GM12892 (cell line): ENCODE results near the gene PRRG4.
"Not testable (repeated sequence)": the region's sequence is repeated elsewhere in the genome, so short reads cannot be mapped to it uniquely, and the experiment has no call there.

Source experiments
- DNase-seq: peaks from one replicate; pipeline ENCODE4 v3.0.0; 2011; ENCODE audit not compliant: insufficient read length
- FAIRE-seq: peaks from 2 replicates; lab custom pipeline; 2011; peaks lifted over from hg19 to GRCh38; lab: Jason Lieb, UNC
- POLR2A ChIP-seq: IDR thresholded peaks from 2 replicates; pipeline ENCODE4 v1.6.1; 2011; ENCODE audit warnings: low read depth, low read length, control low read depth
- POLR2AphosphoS5 ChIP-seq: IDR thresholded peaks from 2 replicates; pipeline ENCODE4 v1.6.1; 2011; ENCODE audit warnings: low read depth, low read length, control low read depth
- TAF1 ChIP-seq: IDR thresholded peaks from 2 replicates; pipeline ENCODE4 v1.6.1; 2011; ENCODE audit warnings: low read depth, mild to moderate bottlenecking, control low read depth, low read length, borderline replicate concordance

Gene PRRG4

DNA sequence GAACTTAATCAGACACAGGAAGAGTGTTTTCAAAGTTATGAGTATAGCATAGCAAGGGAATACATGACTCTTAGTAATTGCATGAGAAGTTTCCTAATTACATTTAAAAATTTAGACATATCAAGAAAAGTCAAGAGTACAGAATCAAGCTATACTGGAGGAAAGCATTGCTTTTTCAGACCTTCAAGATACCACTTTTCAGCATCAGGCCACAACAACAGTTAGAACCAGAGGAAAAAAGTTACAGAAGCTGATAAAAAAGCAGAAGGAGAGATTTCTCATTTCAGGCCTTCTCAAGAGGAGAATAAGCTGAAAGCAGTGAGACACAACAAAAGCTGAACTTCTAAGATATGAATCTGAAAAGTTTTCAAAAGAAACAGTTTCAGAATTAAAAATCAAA lies 34.8 kb downstream of the PRRG4 start:
- DNase-seq (no peak), FAIRE-seq (no peak)
- TF ChIP-seq TAF1 (no peak), POLR2A (no peak), POLR2AphosphoS5 (no peak)

DNA sequence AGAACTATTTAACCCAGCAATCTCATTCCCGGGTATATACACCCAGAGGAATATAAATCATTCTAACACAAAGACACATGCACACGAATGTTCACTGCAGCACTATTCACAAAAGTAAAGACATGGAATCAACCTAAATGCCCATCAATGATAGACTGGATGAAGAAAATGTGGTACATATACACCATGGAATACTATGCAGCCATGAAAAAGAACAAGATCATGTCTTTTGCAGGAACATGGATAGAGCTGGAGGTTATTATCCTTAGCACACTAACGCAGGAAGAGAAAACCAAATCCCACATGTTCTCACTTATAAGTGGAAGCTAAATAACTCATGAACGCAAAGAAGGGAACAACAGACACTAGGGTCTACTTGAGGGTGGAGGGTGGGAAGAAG lies 39.0 kb downstream of the PRRG4 start:
- not testable (repeated sequence) for DNase-seq, FAIRE-seq

DNA sequence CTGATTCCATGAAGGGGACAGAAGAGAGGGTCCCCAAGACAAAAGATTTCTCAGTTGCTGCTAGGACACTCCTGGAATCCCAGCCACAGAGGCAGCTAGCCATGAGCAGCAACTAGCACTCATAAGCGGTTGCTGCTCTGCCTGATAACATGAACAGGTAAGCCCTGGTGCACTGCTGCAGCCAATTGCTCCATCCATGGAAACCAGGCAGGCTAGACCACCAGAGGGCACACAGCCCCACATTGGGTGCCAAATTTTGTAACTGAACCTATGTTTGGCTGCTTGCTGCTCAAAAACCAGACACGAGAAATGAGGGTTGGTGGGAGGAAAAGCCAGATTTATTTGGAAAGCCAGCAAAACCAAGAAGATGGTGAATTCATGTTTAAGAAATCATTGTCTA lies 40.9 kb downstream of the PRRG4 start:
- TF ChIP-seq TAF1 (no peak), POLR2A (no peak), POLR2AphosphoS5 (no peak)
- DNase-seq (no peak), FAIRE-seq (peak; percentile 68)

DNA sequence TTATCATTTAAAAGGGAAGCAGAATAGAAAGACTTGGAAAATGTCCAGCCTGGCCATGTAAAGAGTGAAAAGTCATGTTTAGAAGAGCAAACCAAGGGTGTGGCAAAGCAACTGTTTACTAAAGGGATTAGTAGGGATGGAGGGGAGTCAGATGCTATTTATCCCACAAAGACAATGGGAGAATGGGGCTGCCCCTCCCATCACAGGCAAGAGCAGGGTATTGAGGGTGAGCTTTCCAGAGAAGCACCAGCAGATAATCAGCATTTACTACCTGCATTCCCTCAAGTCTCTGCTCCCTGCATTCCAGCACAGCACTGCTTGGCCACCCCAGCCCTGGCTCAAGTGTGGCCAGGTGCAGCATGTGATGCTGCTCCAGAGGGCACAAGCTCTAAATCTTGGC lies 44.4 kb downstream of the PRRG4 start:
- FAIRE-seq (no peak), DNase-seq (no peak)
- TF ChIP-seq POLR2A (no peak), TAF1 (no peak), POLR2AphosphoS5 (no peak)

DNA sequence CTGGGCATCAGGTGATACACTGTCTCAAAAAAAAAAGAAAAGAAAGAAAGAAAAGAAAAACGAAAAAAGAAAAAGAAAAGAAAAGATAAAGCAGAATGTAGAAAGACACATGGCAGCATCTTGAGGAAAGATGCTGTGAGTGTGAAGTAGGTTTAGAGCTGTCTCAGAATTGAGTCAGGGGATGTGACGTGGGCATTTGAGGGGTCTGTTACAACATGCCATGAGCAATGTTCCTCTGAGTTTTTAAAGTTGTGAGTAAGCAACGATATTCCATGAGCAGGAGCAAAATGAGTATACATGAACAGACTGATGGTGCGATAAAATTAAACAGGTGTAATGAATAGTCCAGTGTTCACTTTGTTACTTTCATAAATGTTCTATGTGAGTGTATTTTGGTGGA lies 51.6 kb downstream of the PRRG4 start:
- FAIRE-seq (no peak), DNase-seq (no peak)
- TF ChIP-seq POLR2A = no peak
- TF ChIP-seq TAF1 = no peak
- TF ChIP-seq POLR2AphosphoS5 = no peak

DNA sequence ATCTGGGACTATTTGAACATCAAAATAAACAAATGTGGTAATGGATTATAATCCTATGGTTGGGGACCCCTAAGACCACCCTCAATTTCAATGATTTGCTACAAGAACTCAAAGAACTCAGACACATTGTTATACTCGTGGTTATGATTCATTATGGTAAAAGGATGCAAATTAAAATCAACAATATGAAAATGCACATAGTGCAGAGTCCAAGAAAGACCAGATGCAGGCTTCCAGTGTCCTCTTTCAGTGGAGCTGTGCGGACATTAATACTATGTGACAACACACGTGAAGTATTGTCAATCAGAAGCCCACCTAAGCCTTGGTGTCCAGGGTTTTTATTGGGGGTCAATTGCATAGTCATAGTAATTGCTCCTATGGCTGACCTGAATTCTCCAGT lies 53.7 kb downstream of the PRRG4 start:
- TF ChIP-seq POLR2A = no peak
- no peak for TF ChIP-seq TAF1
- TF ChIP-seq POLR2AphosphoS5 = no peak
- FAIRE-seq (no peak), DNase-seq (no peak)

DNA sequence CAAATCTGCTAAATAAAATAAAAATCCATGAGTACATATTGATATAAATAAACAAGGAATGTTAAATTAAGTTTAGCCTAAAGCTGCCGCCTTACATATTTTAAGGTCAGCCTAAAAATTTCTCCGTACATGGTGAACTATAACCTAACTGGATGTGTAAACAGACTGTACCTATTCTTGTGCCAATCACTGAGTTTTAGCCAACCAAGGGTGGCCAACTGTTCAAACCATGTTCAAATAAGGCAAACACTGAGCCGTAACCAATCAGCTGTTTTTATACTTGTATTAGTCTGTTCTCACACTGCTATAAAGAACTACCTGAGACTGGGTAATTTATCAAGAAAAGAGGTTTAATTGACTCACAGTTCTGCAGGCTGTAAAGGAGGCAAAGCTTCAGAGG lies 54.3 kb downstream of the PRRG4 start:
- FAIRE-seq (no peak), DNase-seq (no peak)
- TF ChIP-seq TAF1 (no peak), POLR2AphosphoS5 (no peak), POLR2A (no peak)

DNA sequence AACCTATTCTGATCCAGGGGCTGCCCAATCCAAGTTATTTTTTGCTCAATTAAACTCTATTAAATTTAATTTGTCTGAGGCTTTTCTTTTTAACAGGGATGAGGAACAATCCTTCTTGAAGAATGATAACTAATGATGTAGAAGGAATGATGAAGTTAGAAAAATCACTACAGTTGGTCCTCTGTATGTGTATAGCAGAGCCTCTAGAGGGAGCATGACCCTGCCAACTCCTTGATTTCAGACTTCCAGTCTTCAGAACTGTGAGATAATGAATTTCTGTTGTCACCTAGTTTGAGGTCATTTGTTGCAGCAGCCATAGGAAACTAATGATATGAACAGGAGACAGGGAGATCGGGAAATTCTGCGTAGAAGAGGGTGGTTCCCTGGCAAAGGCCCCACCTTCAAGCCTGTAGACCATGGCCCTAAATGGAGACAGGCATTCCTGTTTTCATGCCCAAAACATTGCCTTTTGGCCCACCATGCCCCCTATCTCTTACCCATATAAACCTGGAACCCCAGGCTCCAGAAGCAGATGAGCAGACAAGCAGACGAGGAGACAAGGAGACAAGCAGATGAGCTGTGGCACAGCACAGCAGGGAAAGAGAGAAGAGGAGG lies 55.1 kb downstream of the PRRG4 start:
- peak; percentile 61 for FAIRE-seq

DNA sequence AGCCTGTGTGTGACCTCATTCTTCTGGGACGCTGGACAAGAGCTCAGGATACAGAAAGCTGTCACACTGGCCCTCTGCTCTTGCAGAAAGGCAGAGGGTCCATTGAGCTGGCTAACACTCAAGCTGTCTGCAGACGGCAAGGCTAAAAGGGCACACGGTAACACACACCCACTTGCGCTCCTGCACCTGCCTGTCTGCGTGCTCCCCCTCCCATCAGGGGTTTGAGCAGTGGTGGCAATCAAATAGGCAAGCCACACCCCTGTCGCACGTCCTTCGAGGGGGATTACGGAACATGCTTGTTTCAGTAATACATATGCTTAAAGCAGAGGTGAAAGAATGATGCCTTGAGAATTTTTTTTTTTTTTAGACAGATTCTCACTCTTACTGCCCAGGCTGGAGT lies 55.8 kb downstream of the PRRG4 start:
- no peak for DNase-seq

More for the DNA sequence above, 55.1 kb downstream of the PRRG4 start:
- TF ChIP-seq POLR2AphosphoS5 (no peak), TAF1 (no peak), POLR2A (no peak)
- no peak for DNase-seq

DNA sequence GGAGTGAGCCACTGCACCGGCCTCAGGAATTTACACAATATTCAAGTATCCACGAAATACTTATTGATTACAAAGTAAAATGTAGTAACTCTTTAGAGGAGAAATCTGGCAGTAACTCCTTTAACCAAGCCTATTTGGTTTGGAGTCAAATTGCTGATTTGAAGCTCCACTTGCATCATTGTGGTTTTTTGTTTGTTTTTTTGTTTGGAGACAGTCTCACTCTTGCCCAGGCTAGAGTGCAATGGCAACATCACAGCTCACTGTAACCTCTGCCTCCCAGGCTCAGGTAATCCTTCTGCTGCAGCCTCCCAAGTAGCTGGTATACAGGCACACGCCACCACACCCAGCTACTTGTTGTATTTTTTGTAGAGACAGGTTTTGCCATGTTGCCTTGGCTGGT lies 56.5 kb downstream of the PRRG4 start:
- DNase-seq (no peak), FAIRE-seq (no peak)
- no peak for TF ChIP-seq TAF1
- TF ChIP-seq POLR2AphosphoS5 = no peak
- no peak for TF ChIP-seq POLR2A

More for the DNA sequence above, 55.8 kb downstream of the PRRG4 start:
- no peak for TF ChIP-seq POLR2AphosphoS5
- TF ChIP-seq TAF1 = no peak
- no peak for TF ChIP-seq POLR2A
- FAIRE-seq = no peak

DNA sequence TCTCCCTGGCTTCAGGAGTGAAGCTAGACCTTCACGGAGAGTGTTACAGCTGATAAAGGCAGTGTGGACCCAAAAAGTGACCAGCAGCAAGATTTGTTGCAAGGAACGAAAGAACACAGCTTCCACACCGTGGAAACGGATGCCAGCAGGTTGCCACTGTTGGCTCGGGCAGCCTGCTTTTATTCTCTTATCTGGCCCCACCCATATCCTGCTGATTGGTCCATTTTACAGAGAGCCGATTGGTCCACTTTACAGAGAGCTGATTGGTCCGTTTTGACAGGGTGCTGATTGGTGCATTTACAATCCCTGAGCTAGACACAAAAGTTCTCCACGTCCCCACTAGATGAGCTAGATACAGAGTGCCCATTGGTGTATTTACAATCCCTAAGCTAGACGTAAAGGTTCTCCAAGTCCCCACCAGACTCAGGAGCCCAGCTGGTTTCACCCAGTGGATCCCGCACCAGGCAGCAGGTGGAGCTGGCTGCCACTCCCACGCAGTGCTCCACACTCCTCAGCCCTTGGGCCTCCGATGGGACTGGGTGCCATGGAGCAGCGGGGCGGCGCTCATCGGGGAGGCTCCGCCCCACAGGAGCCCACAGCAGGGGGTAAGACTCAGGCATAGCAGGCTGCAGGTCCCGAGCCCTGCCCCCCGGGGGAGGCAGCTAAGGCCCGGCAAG lies 58.1 kb downstream of the PRRG4 start:
- FAIRE-seq = not testable (repeated sequence)

DNA sequence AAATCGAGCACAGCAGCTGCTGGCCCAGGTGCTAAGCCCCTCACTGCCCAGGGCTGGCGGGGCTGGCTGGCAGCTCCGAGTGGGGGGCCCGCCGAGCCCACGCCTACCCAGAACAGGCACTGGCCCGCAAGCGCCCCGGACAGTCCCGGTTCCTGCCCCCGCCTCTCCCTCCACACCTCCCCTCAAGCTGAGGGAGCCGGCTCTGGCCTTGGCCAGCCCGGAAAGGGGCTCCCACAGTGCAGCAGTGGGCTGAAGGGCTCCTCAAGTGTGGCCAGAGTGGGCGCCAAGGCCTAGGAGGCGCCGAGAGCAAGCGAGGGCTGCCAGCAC lies 58.6 kb downstream of the PRRG4 start:
- FAIRE-seq, DNase-seq: not testable (repeated sequence)

More for the DNA sequence above, 58.1 kb downstream of the PRRG4 start:
- not testable (repeated sequence) for DNase-seq

DNA sequence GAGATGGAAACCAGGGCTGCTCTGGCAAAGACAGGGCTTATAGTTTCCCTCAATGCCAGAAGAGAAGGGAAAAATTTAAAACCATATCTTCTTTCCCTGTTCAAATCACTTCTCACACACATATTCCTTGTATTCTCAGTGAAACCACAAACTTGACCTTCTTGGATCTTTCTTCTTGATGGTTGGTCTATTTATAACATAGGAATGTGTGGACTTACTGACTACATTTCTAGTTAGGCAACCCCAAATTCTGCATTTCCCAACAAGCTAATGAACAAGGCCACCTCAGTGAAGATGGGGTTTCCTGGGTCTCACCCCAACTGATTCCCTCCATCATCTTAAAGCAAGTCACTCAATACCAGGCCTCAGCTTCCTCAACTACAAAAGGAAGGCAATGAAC lies 59.1 kb downstream of the PRRG4 start:
- FAIRE-seq = no peak
- TF ChIP-seq TAF1 (no peak), POLR2AphosphoS5 (no peak), POLR2A (no peak)

More for the DNA sequence above, 59.1 kb downstream of the PRRG4 start:
- no peak for DNase-seq
